Osteoblast (primary cell): ENCODE results near the gene ENTR1. TPM values are rescaled to one million over a fixed set of nuclear protein-coding genes. Genes with fewer than 3 reads are reported as not detected.

Experiments used
- DNase-seq: peaks from one replicate; pipeline ENCODE4 v3.0.0; 2011; ENCODE audit warnings: low spot score, mixed read lengths; ENCODE audit not compliant: insufficient read length; ENCODE audit errors: missing footprints
- H2AFZ ChIP-seq: 2 replicates; pipeline ENCODE4 v1.6.0; 2011; ENCODE audit warnings: mild to moderate bottlenecking, low read length
- H3K27ac ChIP-seq: 2 replicates; pipeline ENCODE4 v1.5.1; 2011; ENCODE audit warnings: mild to moderate bottlenecking, low read depth, low read length, moderate library complexity
- H3K27me3 ChIP-seq: 2 replicates; pipeline ENCODE4 v1.6.0; 2012; ENCODE audit warnings: mild to moderate bottlenecking, control low read depth, inconsistent platforms, low read length, moderate library complexity; ENCODE audit not compliant: insufficient read depth
- H3K36me3 ChIP-seq: 2 replicates; pipeline ENCODE4 v1.5.1; 2011; ENCODE audit warnings: mild to moderate bottlenecking, low read length, control low read depth, moderate library complexity; ENCODE audit not compliant: insufficient read depth
- H3K4me1 ChIP-seq: 2 replicates; pipeline ENCODE4 v1.5.1; 2011; ENCODE audit warnings: mild to moderate bottlenecking, low read length, control low read depth, moderate library complexity; ENCODE audit not compliant: insufficient read depth
- H3K4me2 ChIP-seq: 2 replicates; pipeline ENCODE4 v1.6.0; 2011; ENCODE audit warnings: mild to moderate bottlenecking, low read length; ENCODE audit not compliant: insufficient read depth
- H3K4me3 ChIP-seq: fragments of 200-600 bp; sonication (generic); 3 replicates; pipeline ENCODE4 v1.5.1; 2012; ENCODE audit warnings: mild to moderate bottlenecking, low read length, inconsistent platforms; ENCODE audit not compliant: insufficient read depth
- H3K79me2 ChIP-seq: 2 replicates; pipeline ENCODE4 v1.6.0; 2012; ENCODE audit warnings: mild to moderate bottlenecking, low read length, control low read depth, inconsistent platforms; ENCODE audit not compliant: insufficient read depth
- H3K9me3 ChIP-seq: 2 replicates; pipeline ENCODE4 v1.5.1; 2011; ENCODE audit warnings: low read depth, low read length, control low read depth
- H4K20me1 ChIP-seq: 2 replicates; pipeline ENCODE4 v1.6.0; 2012; ENCODE audit warnings: mild to moderate bottlenecking, low read length, control low read depth; ENCODE audit not compliant: insufficient read depth
- total RNA-seq: library from RNA; depleted of rRNA; stranded (reverse); fragments of >200 nt; gene quantifications from 2 replicates; pipeline ENCODE4 v1.2.3, GENCODE V29; 2012
- TF ChIP-seq, protein P1 (sequence below): IDR thresholded peaks from 2 replicates; pipeline ENCODE4 v1.5.1; 2011; ENCODE audit warnings: mild to moderate bottlenecking, low read depth, low read length, moderate library complexity; ENCODE audit errors: extremely low read depth

The ENTR1 gene
- total RNA-seq, 1 donor: 40.2 TPM

DNA sequence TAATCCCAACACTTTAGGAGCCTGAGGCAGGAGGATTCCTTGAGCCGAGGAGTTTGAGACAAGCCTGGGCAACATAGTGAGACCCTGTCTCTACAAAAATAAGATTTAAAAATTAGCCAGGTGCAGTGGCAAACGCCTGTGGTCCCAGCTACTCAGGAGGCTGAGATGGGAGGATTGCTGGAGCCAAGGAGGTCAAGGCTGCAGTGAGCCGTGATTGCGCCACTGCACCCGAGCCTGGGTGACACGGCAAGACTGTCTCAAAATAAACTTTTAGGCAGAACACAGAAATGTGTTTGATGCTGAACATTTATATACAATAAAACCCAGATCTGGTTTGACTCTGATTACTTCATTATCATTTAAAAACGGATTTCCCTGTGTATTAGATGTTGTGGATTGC is 4.9 kb downstream of the ENTR1 start:
- H3K27me3 ChIP-seq: no peaks in the 10 kb centered on the region
- peaks cover 12% of the 10 kb centered on the region for H3K4me1 ChIP-seq
- H3K36me3 ChIP-seq: peaks cover 55% of the 10 kb centered on the region
- TF ChIP-seq, protein P1, sequence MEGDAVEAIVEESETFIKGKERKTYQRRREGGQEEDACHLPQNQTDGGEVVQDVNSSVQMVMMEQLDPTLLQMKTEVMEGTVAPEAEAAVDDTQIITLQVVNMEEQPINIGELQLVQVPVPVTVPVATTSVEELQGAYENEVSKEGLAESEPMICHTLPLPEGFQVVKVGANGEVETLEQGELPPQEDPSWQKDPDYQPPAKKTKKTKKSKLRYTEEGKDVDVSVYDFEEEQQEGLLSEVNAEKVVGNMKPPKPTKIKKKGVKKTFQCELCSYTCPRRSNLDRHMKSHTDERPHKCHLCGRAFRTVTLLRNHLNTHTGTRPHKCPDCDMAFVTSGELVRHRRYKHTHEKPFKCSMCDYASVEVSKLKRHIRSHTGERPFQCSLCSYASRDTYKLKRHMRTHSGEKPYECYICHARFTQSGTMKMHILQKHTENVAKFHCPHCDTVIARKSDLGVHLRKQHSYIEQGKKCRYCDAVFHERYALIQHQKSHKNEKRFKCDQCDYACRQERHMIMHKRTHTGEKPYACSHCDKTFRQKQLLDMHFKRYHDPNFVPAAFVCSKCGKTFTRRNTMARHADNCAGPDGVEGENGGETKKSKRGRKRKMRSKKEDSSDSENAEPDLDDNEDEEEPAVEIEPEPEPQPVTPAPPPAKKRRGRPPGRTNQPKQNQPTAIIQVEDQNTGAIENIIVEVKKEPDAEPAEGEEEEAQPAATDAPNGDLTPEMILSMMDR: no peak
- no peaks in the 10 kb centered on the region for H4K20me1 ChIP-seq
- H3K4me2 ChIP-seq: no peak overlapping the region
- no peak overlapping the region for H2AFZ ChIP-seq
- H3K27ac ChIP-seq: no peak overlapping the region
- peaks cover 23% of the 10 kb centered on the region for H3K79me2 ChIP-seq
- no peak overlapping the region for H3K4me3 ChIP-seq
- no peaks in the 10 kb centered on the region for H3K9me3 ChIP-seq
- DNase-seq: no peak

DNA sequence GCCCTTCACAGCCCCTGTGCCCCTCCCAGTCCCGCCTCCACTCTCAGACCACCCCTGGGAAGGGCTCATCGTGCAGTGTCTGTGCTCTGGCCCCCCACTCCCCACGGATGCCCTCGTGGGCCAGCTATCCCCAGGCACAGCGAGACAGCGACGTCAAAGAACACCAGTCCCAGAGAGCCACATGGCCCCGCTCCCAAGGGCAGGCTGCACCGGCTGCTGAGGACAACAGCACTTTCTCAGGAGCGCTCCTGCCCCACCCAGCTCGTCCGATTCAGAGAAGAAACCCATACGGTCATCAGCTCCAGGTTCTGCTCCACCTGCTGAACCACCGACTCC is 5.6 kb downstream of the ENTR1 start:
- Histone ChIP-seq H3K27ac (no peak overlapping the region), H3K9me3 (no peaks in the 10 kb centered on the region), H3K4me2 (no peak overlapping the region), H3K79me2 (peaks cover 20% of the 10 kb centered on the region), H3K4me3 (no peak overlapping the region), H2AFZ (no peak overlapping the region), H3K36me3 (peaks cover 55% of the 10 kb centered on the region), H3K27me3 (no peaks in the 10 kb centered on the region), H3K4me1 (peaks cover 12% of the 10 kb centered on the region), H4K20me1 (no peaks in the 10 kb centered on the region)
- TF ChIP-seq, protein P1: no peak
- no peak for DNase-seq

DNA sequence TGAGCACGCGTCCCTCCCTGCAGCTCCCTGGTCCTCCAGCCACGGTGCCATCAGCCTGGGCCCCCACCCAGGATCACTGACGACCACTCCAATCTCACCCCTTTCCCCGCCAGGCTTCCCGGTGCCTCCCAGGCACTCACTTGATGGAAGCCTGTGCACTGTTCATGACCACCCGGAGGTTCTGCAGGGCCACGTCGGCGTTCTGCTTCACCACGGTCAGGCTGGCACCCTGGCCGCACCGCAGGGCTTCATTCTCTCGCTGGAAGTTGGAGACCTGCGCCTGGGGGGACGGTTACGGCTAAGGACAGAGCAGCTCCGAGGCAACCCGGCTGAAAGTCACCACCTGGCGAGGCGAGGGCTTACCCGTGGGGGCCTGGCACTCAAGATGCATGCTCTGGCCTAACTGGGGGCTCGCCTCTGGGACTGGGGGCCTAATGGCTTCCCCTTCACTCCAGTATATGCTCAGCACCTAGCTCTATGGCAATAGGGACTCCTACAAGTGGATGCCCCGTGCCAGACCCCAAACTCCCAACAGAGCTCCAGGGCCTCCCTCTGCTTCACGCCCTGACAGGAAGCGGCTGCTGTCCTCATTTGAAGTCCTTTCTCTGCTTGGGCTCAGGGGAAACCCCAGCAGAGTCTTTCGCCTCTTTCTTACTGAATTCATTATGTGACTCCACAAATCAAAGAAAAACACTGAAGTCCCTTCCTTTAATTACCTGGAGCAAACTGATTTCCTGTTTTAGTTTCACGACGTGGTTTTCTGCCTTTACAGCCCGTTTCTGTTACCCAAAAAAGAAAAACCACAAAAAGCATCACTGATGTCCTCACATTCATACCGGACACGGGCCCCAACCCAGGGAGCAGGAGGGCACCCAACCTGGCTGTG is 6.3 kb downstream of the ENTR1 start:
- Histone ChIP-seq H3K79me2 (peaks cover 21% of the 10 kb centered on the region), H3K4me1 (peaks cover 7% of the 10 kb centered on the region), H3K27ac (no peak overlapping the region), H2AFZ (no peak overlapping the region), H3K27me3 (no peaks in the 10 kb centered on the region), H4K20me1 (peaks cover 4% of the 10 kb centered on the region), H3K4me3 (no peak overlapping the region), H3K9me3 (no peaks in the 10 kb centered on the region), H3K4me2 (no peak overlapping the region), H3K36me3 (peaks cover 55% of the 10 kb centered on the region)
- TF ChIP-seq, protein P1: no peak
- DNase-seq: no peak

DNA sequence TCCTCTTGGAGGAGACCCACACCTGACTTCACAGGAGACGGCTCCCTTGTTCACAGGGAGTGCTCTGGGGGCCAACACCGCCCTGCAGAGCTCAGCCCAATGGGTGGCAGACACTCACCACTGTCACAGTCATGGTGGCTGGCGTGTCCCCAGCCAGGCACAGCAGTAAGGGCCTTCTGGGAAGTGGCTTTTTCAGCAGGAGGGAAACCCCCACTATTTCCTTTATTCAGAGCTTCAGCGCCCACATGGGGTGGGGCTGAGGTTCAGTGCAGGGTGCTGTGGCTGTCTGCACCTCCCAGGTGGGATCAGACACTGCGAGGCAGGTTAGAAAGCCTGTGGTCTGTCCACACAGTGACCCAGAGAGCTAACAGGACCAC is 6.9 kb downstream of the ENTR1 start:
- DNase-seq: no peak
- peaks cover 57% of the 10 kb centered on the region for H3K36me3 ChIP-seq
- TF ChIP-seq, protein P1: no peak
- H3K4me3 ChIP-seq: no peak overlapping the region
- H3K9me3 ChIP-seq: no peaks in the 10 kb centered on the region
- peaks cover 23% of the 10 kb centered on the region for H3K79me2 ChIP-seq
- H3K4me1 ChIP-seq: peaks cover 13% of the 10 kb centered on the region
- no peak overlapping the region for H3K4me2 ChIP-seq
- no peak overlapping the region for H2AFZ ChIP-seq
- H3K27me3 ChIP-seq: no peaks in the 10 kb centered on the region
- H3K27ac ChIP-seq: no peak overlapping the region
- peaks cover 11% of the 10 kb centered on the region for H4K20me1 ChIP-seq
